Measurements from ENCODE around the gene RAET1E. TPM values are rescaled to one million over a fixed set of nuclear protein-coding genes. Genes with fewer than 3 reads are reported as not detected.

Gene RAET1E
- total and polyA plus RNA-seq, 9 of the 15 experiments (the other 6 are each of a cell fraction or from before 2014, with no cell fraction given) = not detected

- peak; percentile 22; the same call in 1 of the 2 replicates for TF ChIP-seq PKNOX1 (IDR thresholded peaks at IDR 0.05)
- TF ChIP-seq MCM5 (IDR thresholded peaks at IDR 0.05; ENCODE audit: low read depth) = no peak
- no peak for TF ChIP-seq KAT2B (IDR thresholded peaks at IDR 0.05; ENCODE audit: low read depth, low read length)
- no peak for TF ChIP-seq E2F4 (CRISPR knock-in tag; IDR thresholded peaks at IDR 0.05; ENCODE audit: low read depth)
- peak in 1 of 2 experiments; percentile 31; a peak in 1 of 4 replicates for TF ChIP-seq HDAC1 (IDR thresholded peaks at IDR 0.05)
- TF ChIP-seq ZNF780A (CRISPR knock-in tag; IDR thresholded peaks at IDR 0.05) = no peak
- TF ChIP-seq ZNF197 (CRISPR knock-in tag; IDR thresholded peaks at IDR 0.05; ENCODE audit: low read depth) = no peak
- no peak for TF ChIP-seq ZNF79 (CRISPR knock-in tag; IDR thresholded peaks at IDR 0.05; ENCODE audit: low read depth)
- no peak for TF ChIP-seq RAD21 (CRISPR knock-in tag; conservative IDR thresholded peaks at IDR 0.05 in 1 of 2, IDR thresholded peaks at IDR 0.05 in 1 of 2)
- TF ChIP-seq, protein P1, sequence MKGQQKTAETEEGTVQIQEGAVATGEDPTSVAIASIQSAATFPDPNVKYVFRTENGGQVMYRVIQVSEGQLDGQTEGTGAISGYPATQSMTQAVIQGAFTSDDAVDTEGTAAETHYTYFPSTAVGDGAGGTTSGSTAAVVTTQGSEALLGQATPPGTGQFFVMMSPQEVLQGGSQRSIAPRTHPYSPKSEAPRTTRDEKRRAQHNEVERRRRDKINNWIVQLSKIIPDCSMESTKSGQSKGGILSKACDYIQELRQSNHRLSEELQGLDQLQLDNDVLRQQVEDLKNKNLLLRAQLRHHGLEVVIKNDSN (CRISPR knock-in tag; IDR thresholded peaks at IDR 0.05) = no peak
- TF ChIP-seq ZNF354B (CRISPR knock-in tag; IDR thresholded peaks at IDR 0.05) = no peak
- TF ChIP-seq CBFA2T3 (IDR thresholded peaks at IDR 0.05) = peak; percentile 52
- peak; percentile 44 for TF ChIP-seq SOX6 (IDR thresholded peaks at IDR 0.05)
- TF ChIP-seq ZEB2 (IDR thresholded peaks at IDR 0.05) = peak; percentile 94
- TF ChIP-seq ZNF175 (CRISPR knock-in tag; IDR thresholded peaks at IDR 0.05; ENCODE audit: low read depth) = no peak
- no peak for TF ChIP-seq NUFIP1 (IDR thresholded peaks at IDR 0.05; ENCODE audit: partially characterized antibody)
- TF ChIP-seq SAFB (IDR thresholded peaks at IDR 0.05; ENCODE audit: borderline replicate concordance, low read depth, low read length) = no peak
- no peak for TF ChIP-seq SAP30 (IDR thresholded peaks at IDR 0.05; ENCODE audit: borderline replicate concordance, insufficient read depth, low read depth, low read length, poor library complexity, severe bottlenecking)
- TF ChIP-seq ZZZ3 (IDR thresholded peaks at IDR 0.05) = no peak
- TF ChIP-seq TOE1 (IDR thresholded peaks at IDR 0.05; ENCODE audit: borderline replicate concordance) = no peak
- TF ChIP-seq TOE1 (CRISPR knock-in tag; IDR thresholded peaks at IDR 0.05; ENCODE audit: borderline replicate concordance, low read depth) = no peak
- TF ChIP-seq STAT5B (CRISPR knock-in tag; IDR thresholded peaks at IDR 0.05) = no peak
- TF ChIP-seq ZKSCAN8 (CRISPR knock-in tag; IDR thresholded peaks at IDR 0.05) = no peak
- TF ChIP-seq, protein P2, sequence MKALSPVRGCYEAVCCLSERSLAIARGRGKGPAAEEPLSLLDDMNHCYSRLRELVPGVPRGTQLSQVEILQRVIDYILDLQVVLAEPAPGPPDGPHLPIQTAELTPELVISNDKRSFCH (CRISPR knock-in tag; IDR thresholded peaks at IDR 0.05) = no peak
- TF ChIP-seq, protein P2 (tag; IDR thresholded peaks at IDR 0.05) = no peak
- no peak for TF ChIP-seq HMG20A (CRISPR knock-in tag; conservative IDR thresholded peaks at IDR 0.05)
- no peak for TF ChIP-seq CC2D1A (IDR thresholded peaks at IDR 0.05)
Observed at GRCh38 chr6:149867876-149868640, 29.9 kb downstream of the RAET1E start (continued).

All from K562 (cell line).